GM18498 (cell line): ENCODE measurements around the gene PIK3R6.
A peak's percentile ranks its signal among the peaks of the same experiment; 100 is the strongest.

Experiments
- ATAC-seq: cut with Tn5 transposase; IDR thresholded peaks from one replicate; pipeline ENCODE4 v1.9.1; 2021; ENCODE audit warnings: mild to moderate bottlenecking, moderate library complexity; ENCODE audit not compliant: unreplicated experiment

PIK3R6 gene

DNA sequence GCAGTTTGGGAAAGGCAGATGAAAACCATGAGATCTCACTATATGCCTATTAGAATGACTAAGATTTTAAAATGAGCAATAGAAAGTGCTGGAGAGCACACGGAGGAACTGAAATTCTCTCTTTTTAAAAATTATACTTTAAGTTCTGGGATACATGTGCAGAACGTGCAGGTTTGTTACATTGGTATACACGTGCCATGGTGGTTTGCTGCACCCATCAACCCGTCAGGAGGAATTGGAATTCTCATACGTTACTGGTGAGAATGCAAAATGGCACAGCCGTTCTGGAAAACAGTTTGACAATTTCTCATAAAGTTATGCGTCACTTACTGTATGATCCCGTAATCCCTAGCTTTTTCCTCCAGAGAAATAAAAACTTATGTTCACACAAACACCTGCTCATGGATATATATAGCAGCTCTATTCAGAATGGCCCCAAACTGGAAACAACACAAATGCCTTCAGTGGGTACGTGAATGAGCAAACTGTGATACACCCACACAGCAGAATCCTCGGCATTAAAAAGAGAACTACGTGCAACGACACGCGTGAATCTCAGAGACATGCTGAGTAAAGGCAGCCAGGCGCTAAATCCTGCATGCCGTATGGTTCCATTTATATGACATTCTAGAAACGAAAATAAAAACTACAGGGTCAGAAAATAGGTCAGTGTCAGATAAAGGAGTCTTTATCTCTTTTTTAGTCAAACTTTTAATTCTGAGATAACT lies 11.8 kb downstream of the PIK3R6 start:
- ATAC-seq: peak; percentile 57

DNA sequence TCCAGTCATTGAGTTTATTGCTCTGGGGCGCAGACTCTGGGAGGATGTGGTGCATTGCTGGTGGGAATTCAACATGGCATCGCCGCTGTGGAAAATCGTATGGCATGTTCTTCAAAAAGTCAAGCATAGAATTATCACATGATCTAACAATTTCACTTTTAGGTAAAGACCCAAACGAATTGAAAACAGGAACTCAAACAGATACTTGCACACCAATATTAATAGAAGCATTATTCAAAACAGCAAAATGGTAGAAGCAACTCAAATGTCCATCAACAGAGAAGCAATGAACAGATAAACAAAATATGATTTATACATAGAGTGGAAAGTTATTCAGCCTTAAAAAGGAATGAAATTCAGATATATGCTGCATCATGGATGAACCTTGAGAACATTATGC lies 15.9 kb downstream of the PIK3R6 start:
- no peak for ATAC-seq

- no peak for ATAC-seq
Observed at GRCh38 chr17:8849311-8850041, 18.0 kb downstream of the PIK3R6 start.

DNA sequence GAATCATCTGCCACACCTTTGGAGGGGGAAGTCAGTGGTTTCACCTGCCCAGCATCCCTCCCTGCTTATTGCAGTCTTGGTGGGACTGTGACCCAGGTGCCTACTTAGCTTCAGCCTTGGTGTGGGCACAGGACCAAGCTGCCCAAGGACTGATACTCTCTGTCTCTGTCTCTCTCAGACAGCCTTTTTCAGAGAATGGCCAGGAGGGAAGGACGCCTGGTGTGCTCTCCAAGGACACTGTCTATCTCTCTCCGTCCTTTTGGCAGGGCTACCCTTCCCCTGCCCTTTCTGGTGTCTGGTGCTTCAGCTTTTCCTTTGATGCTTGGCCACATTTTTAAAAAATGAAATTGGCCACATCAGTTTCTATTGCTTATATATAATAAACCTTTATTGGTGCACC lies 19.6 kb downstream of the PIK3R6 start:
- no peak for ATAC-seq

GRCh38 chr17:8846768-8847211 lies 20.7 kb downstream of the PIK3R6 start:
- no peak for ATAC-seq

DNA sequence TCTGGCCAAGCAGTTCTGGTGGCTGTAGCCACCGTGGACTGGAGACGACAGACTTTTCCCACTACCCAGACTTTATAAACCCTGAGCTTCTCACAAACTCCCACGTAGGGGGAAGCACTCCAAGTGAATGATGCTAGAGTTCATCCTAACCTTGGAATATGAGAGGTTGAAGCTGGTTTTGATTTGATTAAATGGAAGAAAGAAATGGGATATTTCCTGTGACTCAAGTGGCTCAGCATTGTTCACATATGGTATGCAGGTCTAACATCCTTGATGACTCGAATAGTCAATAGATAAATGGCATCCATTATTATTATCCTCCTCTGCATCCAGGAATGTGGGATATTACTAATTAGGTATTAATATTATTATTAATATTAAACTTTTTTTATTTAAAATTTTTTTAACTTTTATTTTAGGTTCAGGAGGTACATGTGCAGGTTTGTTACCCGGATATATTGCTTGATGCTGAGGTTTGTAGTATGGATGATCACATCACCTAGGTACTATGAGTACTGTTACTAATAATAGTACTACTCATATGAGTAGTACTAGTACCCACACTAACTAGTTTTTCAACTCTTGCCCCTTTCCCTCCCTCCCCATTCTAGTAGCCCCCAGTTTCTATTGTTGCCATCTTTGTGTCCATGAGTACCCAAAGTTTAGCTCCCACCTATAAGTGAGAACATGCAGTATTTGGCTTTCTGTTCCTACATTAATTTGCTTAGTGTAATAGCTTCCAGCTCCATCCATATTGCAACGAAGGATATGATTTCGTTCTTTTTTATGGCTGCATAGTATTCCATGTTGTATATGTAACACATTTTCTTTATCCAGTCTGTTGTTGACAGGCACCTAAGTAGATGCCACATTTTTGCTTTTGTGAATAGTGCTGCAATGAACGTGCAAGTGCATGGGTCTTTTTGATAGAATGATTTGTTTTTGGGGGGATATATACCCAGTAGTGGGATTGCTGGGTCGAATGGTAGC lies 22.9 kb downstream of the PIK3R6 start:
- no peak for ATAC-seq

DNA sequence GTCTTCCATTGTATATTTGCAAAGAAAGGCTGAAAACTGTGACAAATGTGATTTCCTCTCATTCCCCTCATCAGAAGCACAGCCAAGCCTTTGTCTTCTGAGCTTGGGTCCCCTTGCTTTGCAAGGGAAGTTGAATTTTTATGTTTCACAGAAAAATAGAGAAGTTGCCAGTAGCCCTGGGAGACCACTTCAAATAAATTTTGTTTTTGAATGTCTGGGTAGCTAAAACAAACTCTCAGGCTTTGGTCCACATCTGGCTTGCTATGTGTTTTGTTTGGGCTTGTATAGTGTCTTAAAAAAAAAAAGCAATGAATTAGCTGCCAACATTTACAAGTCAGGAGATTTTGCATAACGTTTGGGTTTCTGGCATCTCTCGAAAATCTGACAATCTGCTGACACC lies 24.1 kb downstream of the PIK3R6 start:
- no peak for ATAC-seq

- ATAC-seq: no peak
Observed at GRCh38 chr17:8841844-8842243, 25.6 kb downstream of the PIK3R6 start.

DNA sequence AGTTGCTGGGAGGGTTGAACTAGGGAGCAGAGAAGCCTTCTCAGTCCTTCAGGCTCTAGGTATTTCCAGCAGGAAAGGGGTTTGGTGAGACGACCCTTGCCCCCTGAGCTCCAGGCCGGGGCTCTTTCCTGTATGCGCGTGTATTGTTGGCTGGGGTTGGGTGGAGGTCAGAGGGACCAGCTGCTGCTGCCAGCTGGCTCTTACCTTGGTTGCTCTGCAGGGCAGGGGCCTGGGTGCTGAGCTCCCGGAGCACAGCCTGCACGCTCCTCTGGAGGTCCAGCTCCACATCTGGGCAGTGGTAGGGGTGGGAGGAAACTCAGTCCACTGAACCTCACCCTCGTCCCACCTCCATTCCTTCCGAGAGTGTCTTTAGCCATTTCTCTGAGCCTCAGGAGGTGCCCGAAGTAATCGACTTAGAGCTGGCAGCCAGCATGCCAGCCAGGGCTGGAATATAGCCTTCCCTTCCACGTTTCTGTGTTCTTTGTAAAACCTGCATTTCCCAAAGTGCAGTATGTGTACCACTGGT lies 28.0 kb downstream of the PIK3R6 start:
- no peak for ATAC-seq

- ATAC-seq: no peak
Observed at GRCh38 chr17:8838551-8839095, 28.9 kb downstream of the PIK3R6 start.

DNA sequence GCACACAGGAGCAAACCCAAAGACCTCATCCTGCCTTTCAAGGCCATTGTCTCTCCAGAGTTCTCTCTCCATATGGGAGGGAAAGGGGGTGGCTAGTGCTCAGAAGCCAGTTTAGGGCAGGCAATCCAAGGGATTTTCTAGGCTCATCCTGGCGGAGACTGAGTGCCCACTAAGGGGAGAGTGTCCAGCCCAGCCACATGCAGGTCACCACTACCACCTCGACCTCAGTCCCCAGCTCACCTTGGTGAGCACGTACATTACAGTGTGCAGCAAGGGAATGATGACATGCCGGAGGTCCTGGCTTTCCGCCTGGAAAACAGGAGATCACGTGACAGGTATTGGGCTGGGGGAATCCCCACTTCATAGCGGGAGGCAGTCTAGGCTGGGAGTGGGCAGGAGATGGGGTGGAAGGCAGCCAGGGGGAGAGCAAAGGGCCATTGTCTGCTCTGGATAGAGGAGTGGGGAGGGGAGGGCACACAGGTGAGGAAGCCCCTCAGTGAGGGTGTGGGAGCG lies 29.9 kb downstream of the PIK3R6 start:
- ATAC-seq: no peak

- no peak for ATAC-seq
Observed at GRCh38 chr17:8836821-8837562, 30.5 kb downstream of the PIK3R6 start.

- no peak for ATAC-seq
Observed at GRCh38 chr17:8835631-8836364, 31.7 kb downstream of the PIK3R6 start.

GRCh38 chr17:8835106-8835505 lies 32.4 kb downstream of the PIK3R6 start:
- ATAC-seq: no peak

- ATAC-seq: no peak
Observed at GRCh38 chr17:8832711-8833352, 34.6 kb downstream of the PIK3R6 start.

GRCh38 chr17:8831234-8831849 lies 36.1 kb downstream of the PIK3R6 start:
- ATAC-seq: no peak

GRCh38 chr17:8830141-8830540 lies 37.3 kb downstream of the PIK3R6 start:
- ATAC-seq: no peak
